Neural crest cell (in vitro differentiated cells): ENCODE results near the gene NAA38. TPM values are rescaled to one million over a fixed set of nuclear protein-coding genes. Genes with fewer than 3 reads are reported as not detected.
A peak's percentile ranks its signal among the peaks of the same experiment; 100 is the strongest.

ENCODE experiments used
- DNase-seq: peaks from one replicate; pipeline ENCODE4 v3.0.0; 2021; ENCODE audit warnings: low read depth, mixed read lengths, low spot score
- H3K27ac Mint-ChIP-seq: one replicate; pipeline ENCODE4 v1.8.0; 2021; ENCODE audit warnings: mild to moderate bottlenecking, mixed read lengths; ENCODE audit not compliant: unreplicated experiment
- H3K27me3 Mint-ChIP-seq: 2 replicates; pipeline ENCODE4 v1.8.0; 2021; ENCODE audit warnings: low read depth, mild to moderate bottlenecking, mixed read lengths
- H3K36me3 Mint-ChIP-seq: 2 replicates; pipeline ENCODE4 v1.8.0; 2021; ENCODE audit warnings: low read depth, mild to moderate bottlenecking, mixed read lengths
- H3K4me1 Mint-ChIP-seq: 2 replicates; pipeline ENCODE4 v1.8.0; 2021; ENCODE audit warnings: mixed read lengths
- H3K4me3 Mint-ChIP-seq: one replicate; pipeline ENCODE4 v1.8.0; 2021; ENCODE audit warnings: mild to moderate bottlenecking, mixed read lengths
- H3K9me3 Mint-ChIP-seq: 2 replicates; pipeline ENCODE4 v1.8.0; 2021; ENCODE audit warnings: mixed read lengths
- total RNA-seq: library from RNA; stranded (reverse); gene quantifications from 2 replicates; pipeline ENCODE4 v1.2.1, GENCODE V29; 2021
- TF ChIP-seq, protein P1 (sequence below): fragments of 200-600 bp; sonication (generic); conservative IDR thresholded peaks from 2 replicates; pipeline ENCODE4 v1.5.0; 2021; ENCODE audit warnings: antibody characterized with exemption, mild to moderate bottlenecking

NAA38 gene
- total RNA-seq, 1 donor from 2014 or later = 83.4 TPM

DNA sequence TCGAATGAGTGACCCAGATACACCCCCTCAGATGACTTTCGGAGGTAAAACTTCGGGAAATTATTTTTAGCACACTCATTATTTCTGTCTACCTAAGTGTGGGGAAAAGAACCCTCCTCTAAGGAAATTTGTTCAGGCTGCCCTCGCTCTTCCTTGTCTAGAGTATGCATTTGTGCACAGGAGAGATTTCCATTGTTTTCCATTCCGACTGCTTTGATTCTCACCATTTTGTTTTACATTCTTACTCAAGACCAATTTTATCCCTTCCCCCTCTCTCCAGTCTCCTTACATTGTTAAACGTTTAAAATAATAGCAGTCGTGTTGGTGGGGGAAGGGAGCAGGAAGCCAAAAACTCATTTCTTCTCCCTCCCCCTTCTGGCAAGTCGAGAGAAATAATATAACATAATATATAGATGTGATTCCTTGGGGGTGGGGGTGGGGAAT is 29.7 kb upstream of the NAA38 start:
- TF ChIP-seq, protein P1, sequence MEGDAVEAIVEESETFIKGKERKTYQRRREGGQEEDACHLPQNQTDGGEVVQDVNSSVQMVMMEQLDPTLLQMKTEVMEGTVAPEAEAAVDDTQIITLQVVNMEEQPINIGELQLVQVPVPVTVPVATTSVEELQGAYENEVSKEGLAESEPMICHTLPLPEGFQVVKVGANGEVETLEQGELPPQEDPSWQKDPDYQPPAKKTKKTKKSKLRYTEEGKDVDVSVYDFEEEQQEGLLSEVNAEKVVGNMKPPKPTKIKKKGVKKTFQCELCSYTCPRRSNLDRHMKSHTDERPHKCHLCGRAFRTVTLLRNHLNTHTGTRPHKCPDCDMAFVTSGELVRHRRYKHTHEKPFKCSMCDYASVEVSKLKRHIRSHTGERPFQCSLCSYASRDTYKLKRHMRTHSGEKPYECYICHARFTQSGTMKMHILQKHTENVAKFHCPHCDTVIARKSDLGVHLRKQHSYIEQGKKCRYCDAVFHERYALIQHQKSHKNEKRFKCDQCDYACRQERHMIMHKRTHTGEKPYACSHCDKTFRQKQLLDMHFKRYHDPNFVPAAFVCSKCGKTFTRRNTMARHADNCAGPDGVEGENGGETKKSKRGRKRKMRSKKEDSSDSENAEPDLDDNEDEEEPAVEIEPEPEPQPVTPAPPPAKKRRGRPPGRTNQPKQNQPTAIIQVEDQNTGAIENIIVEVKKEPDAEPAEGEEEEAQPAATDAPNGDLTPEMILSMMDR = no peak
- Mint-ChIP-seq H3K27me3 (no peaks in the 10 kb centered on the region), H3K4me3 (no peak overlapping the region), H3K36me3 (peaks cover 8% of the 10 kb centered on the region), H3K4me1 (no peaks in the 10 kb centered on the region), H3K27ac (no peak overlapping the region), H3K9me3 (no peaks in the 10 kb centered on the region)
- no peak for DNase-seq

DNA sequence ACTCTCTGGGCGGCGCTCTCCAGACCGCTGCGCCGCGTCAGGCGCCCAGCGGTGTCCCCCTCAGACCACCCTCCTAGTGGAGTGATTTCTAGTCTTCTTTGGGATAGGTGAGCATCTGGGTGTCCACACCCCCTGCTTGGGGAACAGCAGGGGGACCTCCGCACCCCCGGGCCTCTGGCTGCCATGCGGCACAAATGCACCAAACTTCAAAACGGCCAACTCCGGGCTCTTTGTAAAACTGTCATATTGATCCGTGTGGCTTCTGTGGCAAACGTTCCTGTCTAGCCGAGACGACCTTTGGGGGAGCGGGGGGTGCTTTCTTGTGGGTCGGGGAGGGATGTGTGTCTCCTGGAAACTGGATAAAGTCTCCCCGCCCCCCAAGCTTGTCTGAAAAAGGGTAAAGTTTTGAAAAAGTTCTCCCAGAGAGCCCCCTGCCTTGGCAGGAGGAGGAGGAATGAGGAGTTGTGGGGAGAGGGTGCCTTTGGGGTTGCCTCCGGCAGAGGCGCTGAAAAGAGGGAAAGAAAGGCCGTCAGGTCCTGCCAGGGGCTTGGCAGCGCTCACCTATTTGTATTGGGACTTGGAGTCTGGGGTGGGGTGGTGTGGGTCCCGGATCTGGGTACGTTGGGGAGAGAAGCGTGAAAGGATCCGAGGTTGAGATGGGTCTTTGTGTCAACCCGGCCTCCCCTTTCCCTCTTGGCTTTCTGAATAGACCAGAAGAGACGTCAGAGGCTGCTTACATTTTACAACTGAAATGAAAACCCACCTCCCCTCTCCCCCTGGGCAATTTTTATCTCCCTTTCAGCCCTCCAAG is 29.1 kb upstream of the NAA38 start:
- peak; percentile 22 for DNase-seq
- H3K27ac Mint-ChIP-seq = no peak overlapping the region
- no peak overlapping the region for H3K4me3 Mint-ChIP-seq
- H3K27me3 Mint-ChIP-seq = no peaks in the 10 kb centered on the region
- no peaks in the 10 kb centered on the region for H3K4me1 Mint-ChIP-seq
- H3K36me3 Mint-ChIP-seq = peaks cover 8% of the 10 kb centered on the region
- TF ChIP-seq, protein P1 = no peak
- H3K9me3 Mint-ChIP-seq = no peaks in the 10 kb centered on the region

DNA sequence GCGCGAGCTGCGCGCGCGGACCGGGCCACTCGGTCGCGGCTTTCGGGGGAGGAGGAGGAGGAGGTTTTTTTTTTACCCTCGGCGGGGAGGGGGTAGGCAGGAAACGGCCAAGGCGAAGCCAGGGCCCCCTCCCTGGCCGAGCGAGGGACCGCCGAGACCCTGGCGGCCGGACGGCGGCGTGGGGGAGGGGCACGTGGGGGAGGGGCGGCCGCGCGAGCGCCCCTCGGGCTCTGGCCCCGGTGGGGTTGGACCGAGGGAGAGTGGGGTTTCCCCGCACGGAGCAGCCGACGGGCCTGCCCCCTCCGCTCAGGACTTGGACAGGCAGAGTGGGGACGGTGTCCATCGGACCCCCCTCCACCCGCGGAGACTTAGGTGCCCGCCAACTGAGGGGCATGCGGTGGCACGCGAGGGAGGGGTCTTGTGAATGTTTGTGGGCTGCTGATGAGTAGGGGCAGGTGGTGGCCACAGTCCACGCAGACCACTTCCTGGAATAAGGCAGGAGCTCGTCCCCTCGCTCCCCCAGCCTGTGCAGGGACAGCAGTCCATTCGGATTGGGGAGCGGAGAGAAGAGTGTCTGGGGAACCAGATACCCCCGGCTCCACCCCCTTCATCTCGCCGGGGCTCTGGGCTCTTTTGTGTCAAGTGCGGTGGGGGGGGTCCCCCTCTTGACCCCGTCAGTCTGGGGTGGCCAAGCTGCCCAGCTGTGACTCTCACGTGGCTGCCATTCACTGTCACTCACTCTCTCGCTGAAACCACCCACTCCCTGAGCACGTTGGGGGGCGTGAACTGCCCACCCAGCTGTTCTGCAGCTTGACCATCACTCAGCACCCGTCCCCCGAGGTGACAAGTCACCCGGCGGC is 28.2 kb upstream of the NAA38 start:
- TF ChIP-seq, protein P1 = no peak
- H3K9me3 Mint-ChIP-seq = no peaks in the 10 kb centered on the region
- H3K27me3 Mint-ChIP-seq = no peaks in the 10 kb centered on the region
- peaks cover 8% of the 10 kb centered on the region for H3K36me3 Mint-ChIP-seq
- no peak overlapping the region for H3K27ac Mint-ChIP-seq
- no peaks in the 10 kb centered on the region for H3K4me1 Mint-ChIP-seq
- DNase-seq = peak; percentile 56
- no peak overlapping the region for H3K4me3 Mint-ChIP-seq

DNA sequence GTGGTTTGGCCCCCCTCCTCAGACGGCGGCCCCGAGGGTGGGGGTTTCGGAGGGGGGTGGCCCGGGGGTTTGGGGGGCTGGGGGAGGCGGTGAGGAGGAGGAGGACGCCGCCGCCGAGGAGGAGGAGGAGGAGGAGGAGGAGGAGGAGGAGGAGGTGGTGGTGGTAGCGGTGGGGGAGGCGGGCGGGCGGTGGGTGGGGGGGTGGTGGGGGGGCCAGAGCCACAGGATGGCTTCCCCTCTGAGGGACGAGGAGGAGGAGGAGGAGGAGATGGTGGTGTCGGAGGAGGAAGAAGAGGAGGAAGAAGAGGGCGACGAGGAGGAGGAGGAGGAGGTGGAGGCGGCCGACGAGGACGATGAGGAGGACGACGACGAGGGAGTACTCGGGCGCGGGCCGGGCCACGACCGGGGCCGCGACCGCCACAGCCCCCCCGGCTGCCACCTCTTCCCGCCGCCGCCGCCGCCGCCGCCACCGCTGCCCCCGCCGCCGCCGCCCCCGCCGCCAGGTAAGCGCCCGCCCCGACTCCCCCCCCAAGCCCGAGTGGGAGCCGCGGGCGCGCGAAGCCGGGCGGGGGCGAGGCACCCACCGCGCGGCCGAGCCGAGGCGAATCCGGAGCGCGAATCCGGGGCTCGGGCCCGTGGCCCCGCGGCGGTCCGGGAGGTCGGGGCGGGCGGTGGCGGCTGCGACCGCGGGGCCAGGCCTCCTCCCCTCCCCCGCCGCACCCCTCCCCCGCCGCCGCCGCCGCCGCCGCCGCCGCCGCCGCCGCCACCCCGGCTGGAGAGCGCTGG is 27.4 kb upstream of the NAA38 start:
- Mint-ChIP-seq H3K27ac (no peak overlapping the region), H3K4me1 (no peaks in the 10 kb centered on the region), H3K36me3 (peaks cover 2% of the 10 kb centered on the region), H3K27me3 (no peaks in the 10 kb centered on the region), H3K4me3 (no peak overlapping the region), H3K9me3 (no peaks in the 10 kb centered on the region)
- TF ChIP-seq, protein P1 = no peak
- no peak for DNase-seq

DNA sequence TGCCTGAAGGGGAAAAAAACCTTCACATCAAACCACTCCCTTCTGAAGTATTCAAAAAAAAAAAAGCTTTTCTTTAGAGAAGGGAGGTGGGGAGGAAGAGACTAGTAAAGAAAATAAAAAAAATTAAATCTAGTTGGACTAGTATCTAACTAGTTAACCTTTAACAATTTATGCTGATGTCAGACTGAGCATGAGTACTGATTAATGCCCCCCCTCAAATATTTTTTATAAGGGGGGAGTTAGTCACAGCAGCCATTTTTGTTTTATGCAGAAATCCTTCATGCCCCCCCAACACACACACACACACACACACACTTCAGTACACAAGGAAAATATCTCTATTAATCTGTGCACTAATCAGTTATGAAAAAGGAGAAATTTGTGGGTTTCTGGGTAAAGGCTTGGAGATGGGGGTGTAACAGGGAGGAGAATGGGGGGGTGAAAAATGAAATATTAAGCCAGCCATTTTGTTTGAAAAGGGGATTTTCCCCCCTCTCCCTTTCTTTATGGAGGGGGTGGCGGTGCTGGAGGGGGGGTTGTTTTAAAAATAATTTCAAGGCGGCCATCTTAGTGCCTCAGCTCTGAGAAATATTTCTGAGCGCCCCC is 26.5 kb upstream of the NAA38 start:
- H3K9me3 Mint-ChIP-seq = no peaks in the 10 kb centered on the region
- H3K27ac Mint-ChIP-seq = no peak overlapping the region
- H3K4me1 Mint-ChIP-seq = no peaks in the 10 kb centered on the region
- no peaks in the 10 kb centered on the region for H3K27me3 Mint-ChIP-seq
- DNase-seq = no peak
- H3K4me3 Mint-ChIP-seq = peak overlapping the region; percentile 82
- TF ChIP-seq, protein P1 = no peak
- H3K36me3 Mint-ChIP-seq = no peaks in the 10 kb centered on the region
